SU-DHL-6 (cell line): ENCODE results near the gene ATF6.

Experiments
- H2AFZ ChIP-seq: fragments of 200-600 bp; sonication (generic); 2 replicates; pipeline ENCODE4 v1.6.1; 2014; ENCODE audit warnings: low read depth, mild to moderate bottlenecking, moderate library complexity, mixed read lengths, antibody characterized with exemption, low read length; ENCODE audit not compliant: severe bottlenecking
- H3F3A ChIP-seq: fragments of 200-600 bp; shearing (Covaris generic); 2 replicates; pipeline ENCODE4 v1.6.0; 2016; ENCODE audit warnings: antibody characterized with exemption, mild to moderate bottlenecking; ENCODE audit not compliant: insufficient read depth
- H3K27ac ChIP-seq: fragments of 200-600 bp; sonication (generic); 2 replicates; pipeline ENCODE4 v1.5.1; 2016; ENCODE audit warnings: low read depth, mild to moderate bottlenecking, low read length, moderate library complexity, mixed read lengths
- H3K27me3 ChIP-seq: fragments of 200-600 bp; sonication (generic), shearing (Covaris generic); 2 replicates; pipeline ENCODE4 v1.6.0; 2014; ENCODE audit warnings: mild to moderate bottlenecking, low read length
- H3K36me3 ChIP-seq: fragments of 200-600 bp; sonication (generic); 2 replicates; pipeline ENCODE4 v1.6.1; 2014; ENCODE audit warnings: mild to moderate bottlenecking, low read length, mixed read lengths
- H3K4me2 ChIP-seq: fragments of 300-600, 200-600 bp; shearing (Covaris generic), sonication (generic); 2 replicates; pipeline ENCODE4 v1.6.0; 2014; ENCODE audit warnings: low read length, low read depth, mild to moderate bottlenecking; ENCODE audit not compliant: poor library complexity, severe bottlenecking
- H3K4me3 ChIP-seq: fragments of 200-600 bp; sonication (generic); 2 replicates; pipeline ENCODE4 v1.5.1; 2014; ENCODE audit warnings: antibody characterized with exemption, low read length, mild to moderate bottlenecking, mixed read lengths; ENCODE audit not compliant: insufficient read depth, poor library complexity, severe bottlenecking
- H3K79me2 ChIP-seq: fragments of 200-600 bp; sonication (generic); 2 replicates; pipeline ENCODE4 v1.6.1; 2014; ENCODE audit warnings: mild to moderate bottlenecking, low read length, moderate library complexity; ENCODE audit not compliant: insufficient read depth
- H3K9ac ChIP-seq: fragments of 200-600 bp; sonication (generic); 2 replicates; pipeline ENCODE4 v1.7.0; 2014; ENCODE audit warnings: mild to moderate bottlenecking, low read length
- H3K9me2 ChIP-seq: fragments of 200-600 bp; sonication (generic); replicated peaks from 2 replicates; pipeline ENCODE4 v1.6.1; 2014; ENCODE audit warnings: low read length; ENCODE audit not compliant: insufficient read depth
- H3K9me3 ChIP-seq: fragments of 200-600 bp; sonication (generic); 2 replicates; pipeline ENCODE4 v1.6.1; 2014; ENCODE audit warnings: low read length, mixed read lengths; ENCODE audit not compliant: insufficient read depth
- H4K20me1 ChIP-seq: fragments of 200-600 bp; sonication (generic); 2 replicates; pipeline ENCODE4 v1.6.1; 2014; ENCODE audit warnings: low read depth, mild to moderate bottlenecking, antibody characterized with exemption, low read length, moderate library complexity, mixed read lengths
- EZH2phosphoT487 ChIP-seq: fragments of 200-600 bp; sonication (generic), shearing (Covaris generic); conservative IDR thresholded peaks from 2 replicates; pipeline ENCODE4 v1.6.1; 2018; ENCODE audit warnings: mild to moderate bottlenecking, antibody characterized with exemption, low read length, moderate library complexity, mixed read lengths
- TF ChIP-seq, protein P1 (sequence below): fragments of 200-600 bp; sonication (generic); IDR thresholded peaks from one replicate; pipeline ENCODE4 v1.5.1; 2017; ENCODE audit warnings: antibody characterized with exemption, mild to moderate bottlenecking, low read length, moderate library complexity; ENCODE audit not compliant: insufficient read depth, poor library complexity, severe bottlenecking

Gene ATF6

DNA sequence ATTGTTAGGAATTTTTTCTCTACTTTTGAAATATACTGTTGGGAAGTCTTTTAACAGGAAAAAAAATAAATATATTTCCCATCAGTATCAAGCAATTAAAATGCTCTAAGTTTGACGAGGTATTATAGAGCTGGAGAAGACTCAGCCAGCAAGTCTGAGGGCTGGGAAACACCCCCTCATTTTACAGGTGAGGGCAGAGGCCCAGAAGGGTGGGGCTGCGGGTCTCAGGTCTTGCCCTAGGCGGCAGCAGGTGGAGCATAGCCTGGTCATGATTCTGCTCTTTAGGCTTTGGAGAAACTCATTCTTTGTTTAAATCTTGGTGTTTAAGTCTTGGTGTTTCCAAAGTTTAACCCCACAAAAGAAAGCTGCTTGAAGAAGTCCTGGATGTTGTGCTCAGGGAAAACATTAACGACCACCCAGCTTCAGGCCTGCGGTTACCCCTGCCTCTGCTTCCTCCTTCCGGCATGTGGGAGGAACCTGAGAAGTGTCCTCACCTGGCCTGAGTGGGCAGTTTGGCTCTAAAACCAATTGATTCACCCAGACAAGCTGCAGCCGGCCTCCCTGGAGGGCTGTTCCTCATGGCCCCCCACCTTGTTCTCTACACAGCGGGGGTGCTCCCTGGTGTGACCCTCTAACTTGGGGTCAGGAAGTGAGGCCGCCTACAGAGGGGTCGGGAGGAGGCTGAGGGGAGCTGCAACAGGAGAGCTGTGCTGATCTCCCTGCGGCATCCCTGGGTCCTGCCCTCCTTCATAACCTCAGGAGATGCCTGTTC lies 215.8 kb downstream of the ATF6 start:
- no peaks in the 10 kb centered on the region for H3K9me2 ChIP-seq
- H3K4me2 ChIP-seq: no peak overlapping the region
- H3K79me2 ChIP-seq: no peaks in the 10 kb centered on the region
- no peak overlapping the region for H3K27ac ChIP-seq
- no peak for TF ChIP-seq EZH2phosphoT487
- no peaks in the 10 kb centered on the region for H4K20me1 ChIP-seq
- H3K9me3 ChIP-seq: no peaks in the 10 kb centered on the region
- no peaks in the 10 kb centered on the region for H3F3A ChIP-seq
- no peak overlapping the region for H3K9ac ChIP-seq
- H2AFZ ChIP-seq: no peak overlapping the region
- H3K27me3 ChIP-seq: no peaks in the 10 kb centered on the region
- H3K4me3 ChIP-seq: no peak overlapping the region
- no peaks in the 10 kb centered on the region for H3K36me3 ChIP-seq

DNA sequence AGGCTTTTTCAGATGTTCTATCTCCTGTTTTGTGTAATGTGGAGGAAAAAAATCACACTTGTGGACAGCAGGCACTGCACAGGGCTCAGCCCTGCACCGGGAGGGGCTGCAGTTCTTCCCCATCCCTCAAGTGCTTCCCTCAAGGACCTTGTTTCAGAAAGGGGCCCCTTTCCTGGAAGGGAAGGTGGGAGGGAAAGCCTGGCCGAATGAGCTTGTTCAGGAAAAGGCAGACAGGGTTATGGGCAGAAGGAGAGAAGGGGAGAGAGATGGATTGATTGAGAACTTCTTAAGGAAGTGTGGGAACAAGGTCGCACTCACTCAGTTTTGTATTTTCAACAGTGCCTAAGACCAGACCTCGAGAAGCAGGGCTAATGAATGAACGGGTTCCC lies 216.4 kb downstream of the ATF6 start:
- Histone ChIP-seq H3K9me2 (no peaks in the 10 kb centered on the region), H3K27me3 (no peaks in the 10 kb centered on the region), H3K36me3 (no peaks in the 10 kb centered on the region), H3K79me2 (no peaks in the 10 kb centered on the region), H3K9me3 (no peaks in the 10 kb centered on the region), H3F3A (no peaks in the 10 kb centered on the region), H4K20me1 (no peaks in the 10 kb centered on the region), H3K9ac (no peak overlapping the region), H3K4me3 (no peak overlapping the region), H2AFZ (no peak overlapping the region), H3K4me2 (no peak overlapping the region), H3K27ac (no peak overlapping the region)
- TF ChIP-seq EZH2phosphoT487: no peak
- TF ChIP-seq, protein P1, sequence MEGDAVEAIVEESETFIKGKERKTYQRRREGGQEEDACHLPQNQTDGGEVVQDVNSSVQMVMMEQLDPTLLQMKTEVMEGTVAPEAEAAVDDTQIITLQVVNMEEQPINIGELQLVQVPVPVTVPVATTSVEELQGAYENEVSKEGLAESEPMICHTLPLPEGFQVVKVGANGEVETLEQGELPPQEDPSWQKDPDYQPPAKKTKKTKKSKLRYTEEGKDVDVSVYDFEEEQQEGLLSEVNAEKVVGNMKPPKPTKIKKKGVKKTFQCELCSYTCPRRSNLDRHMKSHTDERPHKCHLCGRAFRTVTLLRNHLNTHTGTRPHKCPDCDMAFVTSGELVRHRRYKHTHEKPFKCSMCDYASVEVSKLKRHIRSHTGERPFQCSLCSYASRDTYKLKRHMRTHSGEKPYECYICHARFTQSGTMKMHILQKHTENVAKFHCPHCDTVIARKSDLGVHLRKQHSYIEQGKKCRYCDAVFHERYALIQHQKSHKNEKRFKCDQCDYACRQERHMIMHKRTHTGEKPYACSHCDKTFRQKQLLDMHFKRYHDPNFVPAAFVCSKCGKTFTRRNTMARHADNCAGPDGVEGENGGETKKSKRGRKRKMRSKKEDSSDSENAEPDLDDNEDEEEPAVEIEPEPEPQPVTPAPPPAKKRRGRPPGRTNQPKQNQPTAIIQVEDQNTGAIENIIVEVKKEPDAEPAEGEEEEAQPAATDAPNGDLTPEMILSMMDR: no peak

DNA sequence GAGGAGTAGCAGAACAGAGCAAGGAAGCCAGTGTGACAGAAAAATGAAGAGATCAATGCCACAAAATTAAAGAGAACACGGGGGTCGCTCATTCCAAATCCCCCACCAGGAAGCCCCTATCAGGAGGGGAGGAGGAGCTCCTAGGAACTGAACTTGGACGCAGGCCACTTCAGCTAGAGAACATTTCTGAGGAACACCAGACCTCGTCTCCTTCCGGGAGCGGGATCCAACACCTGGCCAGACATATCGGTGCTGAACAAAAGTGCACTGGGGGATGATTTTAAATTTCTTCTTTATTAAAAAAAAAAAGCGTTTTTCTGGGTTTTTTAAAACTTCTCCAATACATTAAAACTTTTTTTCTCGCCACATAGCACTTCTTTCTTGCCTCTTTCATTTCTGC lies 216.8 kb downstream of the ATF6 start:
- Histone ChIP-seq H3K27ac (no peak overlapping the region), H4K20me1 (no peaks in the 10 kb centered on the region), H3K4me2 (no peak overlapping the region), H3K36me3 (no peaks in the 10 kb centered on the region), H2AFZ (no peak overlapping the region), H3K9ac (no peak overlapping the region), H3K79me2 (no peaks in the 10 kb centered on the region), H3K4me3 (no peak overlapping the region), H3F3A (no peaks in the 10 kb centered on the region), H3K27me3 (no peaks in the 10 kb centered on the region), H3K9me2 (no peaks in the 10 kb centered on the region), H3K9me3 (no peaks in the 10 kb centered on the region)
- TF ChIP-seq EZH2phosphoT487: no peak
- TF ChIP-seq, protein P1: no peak

DNA sequence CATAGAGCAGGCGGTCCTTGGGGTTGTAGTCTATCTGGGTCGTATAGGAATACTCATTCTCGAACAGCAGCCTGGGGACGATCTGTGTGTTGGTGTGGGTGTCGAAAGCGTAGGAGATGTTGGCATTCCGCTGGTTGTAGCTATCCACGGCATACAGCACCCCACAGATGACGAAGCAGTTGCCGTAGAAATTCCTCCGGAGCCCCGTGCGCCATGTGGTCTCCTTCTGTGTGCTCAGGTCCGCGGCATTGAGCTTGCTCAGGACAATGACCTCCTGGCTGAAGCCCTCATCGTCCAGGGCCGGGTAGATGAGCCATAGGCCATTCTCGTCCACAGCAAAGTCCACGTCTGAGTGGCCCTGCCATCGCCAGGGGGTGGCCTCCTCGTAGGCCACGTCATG lies 217.6 kb downstream of the ATF6 start:
- no peaks in the 10 kb centered on the region for H3K27me3 ChIP-seq
- no peak overlapping the region for H3K4me2 ChIP-seq
- no peaks in the 10 kb centered on the region for H3F3A ChIP-seq

More for the DNA sequence above, 217.6 kb downstream of the ATF6 start:
- no peak for TF ChIP-seq EZH2phosphoT487
- TF ChIP-seq, protein P1: no peak
- Histone ChIP-seq H4K20me1 (no peaks in the 10 kb centered on the region), H2AFZ (no peak overlapping the region), H3K27ac (no peak overlapping the region), H3K9me2 (no peaks in the 10 kb centered on the region), H3K36me3 (no peaks in the 10 kb centered on the region), H3K79me2 (no peaks in the 10 kb centered on the region), H3K9ac (no peak overlapping the region), H3K4me3 (no peak overlapping the region), H3K9me3 (no peaks in the 10 kb centered on the region)
